ENCODE data around the gene MZF1. TPM values are rescaled to one million over a fixed set of nuclear protein-coding genes. Genes with fewer than 3 reads are reported as not detected.
"Not testable (repeated sequence)": the region's sequence is repeated elsewhere in the genome, so short reads cannot be mapped to it uniquely, and the experiment has no call there.

Gene MZF1
- total RNA-seq (2014; rRNA removed; shearing (Covaris generic)) (17.8 and 21.8 TPM in 2 replicates), polyA plus RNA-seq (2016; fragmentation: Nextera tagmentation; extraction: Ambion mirVana) (10.2 and 10.8 TPM in 2 replicates)
- long read RNA-seq, transcript MZF1-207 (1 exons, 2,683 nt): major isoform, 11 of 15 reads
- long read RNA-seq, partial matches to known transcripts: 0 of 15 reads
- long read RNA-seq, other reads (novel, unspliced or antisense): 3 of 15 reads

DNA sequence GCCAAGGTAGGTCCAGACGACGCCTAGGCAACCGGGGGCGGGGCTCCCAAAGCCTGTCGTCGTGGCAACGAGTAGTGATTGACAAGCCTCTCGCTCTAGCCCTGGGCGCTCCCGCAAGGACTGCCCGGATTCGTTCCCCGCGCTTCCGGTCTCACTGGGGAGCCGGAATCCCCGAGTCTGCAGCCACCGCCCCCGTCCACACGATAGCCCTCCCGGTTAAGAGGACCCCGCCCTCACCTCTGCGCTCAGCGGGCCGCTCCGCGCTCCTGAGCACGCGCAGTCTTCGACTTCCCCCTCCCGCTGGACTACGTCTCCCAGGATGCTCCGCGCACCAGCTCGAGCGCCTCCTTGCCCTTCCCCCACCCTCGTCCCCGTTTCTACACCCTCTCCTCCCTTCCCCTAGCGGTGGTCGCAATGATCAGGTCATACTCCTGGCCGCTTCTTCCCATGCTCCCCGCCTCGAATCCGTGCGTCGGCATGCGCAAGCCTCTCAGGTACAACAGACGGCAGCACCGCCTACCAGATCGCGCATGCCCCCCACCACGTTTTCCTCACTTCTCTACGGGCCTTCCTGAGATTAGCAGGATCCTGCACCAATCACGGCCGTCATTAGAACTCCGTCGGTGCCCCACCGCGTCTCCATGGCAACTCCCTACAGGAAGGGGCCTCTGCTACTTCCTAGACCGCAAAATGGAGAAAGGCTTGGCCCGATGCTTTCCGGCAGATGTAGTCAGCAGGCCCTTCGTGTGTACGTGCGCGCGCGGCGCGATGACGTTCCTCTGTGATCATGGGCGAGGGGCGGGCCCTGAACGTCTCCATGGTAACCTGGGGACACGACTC lies at the start of gene MZF1:
Gene MZF1, minus strand, starts transcription at position 518 of the 840 bp plus-strand sequence. CDS start 1,946 bp downstream, outside the sequence.
- Mint-ChIP-seq H3K27me3 (ENCODE audit: insufficient read depth, low read depth, poor library complexity) (peaks cover 15% of the 10 kb centered on the region), H3K9me3 (no peaks in the 10 kb centered on the region; the same call in 1 of the 3 replicates)
- ATAC-seq: peak; percentile 66

DNA sequence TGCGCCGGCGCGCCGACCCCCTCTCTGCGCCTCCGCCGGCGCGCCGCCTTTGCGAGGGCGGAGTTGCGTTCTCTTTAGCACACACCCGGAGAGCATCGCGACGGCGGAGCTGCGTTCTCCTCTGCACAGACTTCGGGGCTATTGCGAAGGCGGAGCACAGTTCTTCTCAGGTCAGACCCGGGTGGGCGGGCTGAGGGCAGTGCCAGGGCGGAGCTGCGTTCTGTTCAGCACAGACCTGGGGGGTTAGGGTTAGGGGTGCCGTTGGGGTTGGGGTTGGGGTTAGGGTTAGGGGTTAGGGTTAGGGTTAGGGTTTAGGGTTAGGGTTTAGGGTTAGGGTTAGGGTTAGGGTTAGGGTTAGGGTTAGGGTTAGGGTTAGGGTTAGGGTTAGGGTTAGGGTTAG lies 34.1 kb upstream of the MZF1 start:
- H3K79me2 ChIP-seq (replicated peaks; ENCODE audit: insufficient read depth); H3K9me3 Mint-ChIP-seq; H3K36me3 ChIP-seq (ENCODE audit: insufficient read depth); H3K4me3 Mint-ChIP-seq; H3K9me2 ChIP-seq (ENCODE audit: insufficient read depth); H3K27ac Mint-ChIP-seq; H3K4me3 ChIP-seq; H3K36me3 Mint-ChIP-seq (ENCODE audit: low read depth); ATAC-seq; H3F3A ChIP-seq (replicated peaks; ENCODE audit: low read depth); H3K27me3 Mint-ChIP-seq (ENCODE audit: insufficient read depth, low read depth, poor library complexity); H2AFZ ChIP-seq; H3K4me1 ChIP-seq (ENCODE audit: insufficient read depth); H3K27me3 ChIP-seq (ENCODE audit: insufficient read depth); H3K4me2 ChIP-seq; H4K20me1 ChIP-seq (replicated peaks; ENCODE audit: insufficient read depth); DNase-seq (ENCODE audit: low spot score); H3K4me1 Mint-ChIP-seq; H3K27ac ChIP-seq (ENCODE audit: low read depth): not testable (repeated sequence)

More for the DNA sequence above, at the start of gene MZF1:
- 0 out of 2 replicates have a peak, but pooled peaks cover 3% of the 10 kb centered on the region for H4K20me1 ChIP-seq (replicated peaks; ENCODE audit: insufficient read depth)
- TF ChIP-seq CREB1 (CRISPR knock-in tag; IDR thresholded peaks at IDR 0.05; ENCODE audit: low read depth) (peak; percentile 97), POLR2AphosphoS5 (IDR thresholded peaks at IDR 0.05; ENCODE audit: low read depth) (peak; percentile 61)
- TF ChIP-seq, protein P1, sequence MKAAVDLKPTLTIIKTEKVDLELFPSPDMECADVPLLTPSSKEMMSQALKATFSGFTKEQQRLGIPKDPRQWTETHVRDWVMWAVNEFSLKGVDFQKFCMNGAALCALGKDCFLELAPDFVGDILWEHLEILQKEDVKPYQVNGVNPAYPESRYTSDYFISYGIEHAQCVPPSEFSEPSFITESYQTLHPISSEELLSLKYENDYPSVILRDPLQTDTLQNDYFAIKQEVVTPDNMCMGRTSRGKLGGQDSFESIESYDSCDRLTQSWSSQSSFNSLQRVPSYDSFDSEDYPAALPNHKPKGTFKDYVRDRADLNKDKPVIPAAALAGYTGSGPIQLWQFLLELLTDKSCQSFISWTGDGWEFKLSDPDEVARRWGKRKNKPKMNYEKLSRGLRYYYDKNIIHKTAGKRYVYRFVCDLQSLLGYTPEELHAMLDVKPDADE (IDR thresholded peaks at IDR 0.05): peak; percentile 68
- TF ChIP-seq, protein P2, sequence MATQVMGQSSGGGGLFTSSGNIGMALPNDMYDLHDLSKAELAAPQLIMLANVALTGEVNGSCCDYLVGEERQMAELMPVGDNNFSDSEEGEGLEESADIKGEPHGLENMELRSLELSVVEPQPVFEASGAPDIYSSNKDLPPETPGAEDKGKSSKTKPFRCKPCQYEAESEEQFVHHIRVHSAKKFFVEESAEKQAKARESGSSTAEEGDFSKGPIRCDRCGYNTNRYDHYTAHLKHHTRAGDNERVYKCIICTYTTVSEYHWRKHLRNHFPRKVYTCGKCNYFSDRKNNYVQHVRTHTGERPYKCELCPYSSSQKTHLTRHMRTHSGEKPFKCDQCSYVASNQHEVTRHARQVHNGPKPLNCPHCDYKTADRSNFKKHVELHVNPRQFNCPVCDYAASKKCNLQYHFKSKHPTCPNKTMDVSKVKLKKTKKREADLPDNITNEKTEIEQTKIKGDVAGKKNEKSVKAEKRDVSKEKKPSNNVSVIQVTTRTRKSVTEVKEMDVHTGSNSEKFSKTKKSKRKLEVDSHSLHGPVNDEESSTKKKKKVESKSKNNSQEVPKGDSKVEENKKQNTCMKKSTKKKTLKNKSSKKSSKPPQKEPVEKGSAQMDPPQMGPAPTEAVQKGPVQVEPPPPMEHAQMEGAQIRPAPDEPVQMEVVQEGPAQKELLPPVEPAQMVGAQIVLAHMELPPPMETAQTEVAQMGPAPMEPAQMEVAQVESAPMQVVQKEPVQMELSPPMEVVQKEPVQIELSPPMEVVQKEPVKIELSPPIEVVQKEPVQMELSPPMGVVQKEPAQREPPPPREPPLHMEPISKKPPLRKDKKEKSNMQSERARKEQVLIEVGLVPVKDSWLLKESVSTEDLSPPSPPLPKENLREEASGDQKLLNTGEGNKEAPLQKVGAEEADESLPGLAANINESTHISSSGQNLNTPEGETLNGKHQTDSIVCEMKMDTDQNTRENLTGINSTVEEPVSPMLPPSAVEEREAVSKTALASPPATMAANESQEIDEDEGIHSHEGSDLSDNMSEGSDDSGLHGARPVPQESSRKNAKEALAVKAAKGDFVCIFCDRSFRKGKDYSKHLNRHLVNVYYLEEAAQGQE (IDR thresholded peaks at IDR 0.05; ENCODE audit: unreplicated experiment): no peak
- H3F3A ChIP-seq (replicated peaks; ENCODE audit: low read depth): peaks cover 11% of the 10 kb centered on the region
- no peaks in the 10 kb centered on the region for H3K9me2 ChIP-seq (ENCODE audit: insufficient read depth)
- H2AFZ ChIP-seq: peak within 1 kb of the TSS; percentile 52
- H3K4me3 ChIP-seq: peak within 1 kb of the TSS; percentile 63
- H3K4me2 ChIP-seq: peak within 1 kb of the TSS; percentile 81
- no peaks in the 10 kb centered on the region for H3K27me3 ChIP-seq (ENCODE audit: insufficient read depth)
- H3K4me1 Mint-ChIP-seq: peaks cover 17% of the 10 kb centered on the region
- peak within 1 kb of the TSS; percentile 100 for H3K27ac Mint-ChIP-seq
- H3K79me2 ChIP-seq (replicated peaks; ENCODE audit: insufficient read depth): peaks cover 12% of the 10 kb centered on the region; the same call in 1 of the 2 replicates
- peak within 1 kb of the TSS; percentile 95 for H3K4me3 Mint-ChIP-seq
- peak; percentile 100 for DNase-seq (ENCODE audit: low spot score)
- H3K27ac ChIP-seq (ENCODE audit: low read depth): peak within 1 kb of the TSS; percentile 96
- peaks cover 12% of the 10 kb centered on the region for H3K4me1 ChIP-seq (ENCODE audit: insufficient read depth)
- H3K36me3 ChIP-seq (ENCODE audit: insufficient read depth): no peaks in the 10 kb centered on the region
- H3K36me3 Mint-ChIP-seq (ENCODE audit: low read depth): peaks cover 15% of the 10 kb centered on the region
